Neural crest cell (in vitro differentiated cells): ENCODE results near the gene SDC3. TPM values are rescaled to one million over a fixed set of nuclear protein-coding genes. Genes with fewer than 3 reads are reported as not detected.
A peak's percentile ranks its signal among the peaks of the same experiment; 100 is the strongest.

Experiments used
- DNase-seq: peaks from one replicate; pipeline ENCODE4 v3.0.0; 2021; ENCODE audit warnings: low read depth, mixed read lengths, low spot score
- H3K27ac Mint-ChIP-seq: one replicate; pipeline ENCODE4 v1.8.0; 2021; ENCODE audit warnings: mild to moderate bottlenecking, mixed read lengths; ENCODE audit not compliant: unreplicated experiment
- H3K27me3 Mint-ChIP-seq: 2 replicates; pipeline ENCODE4 v1.8.0; 2021; ENCODE audit warnings: low read depth, mild to moderate bottlenecking, mixed read lengths
- H3K36me3 Mint-ChIP-seq: 2 replicates; pipeline ENCODE4 v1.8.0; 2021; ENCODE audit warnings: low read depth, mild to moderate bottlenecking, mixed read lengths
- H3K4me1 Mint-ChIP-seq: 2 replicates; pipeline ENCODE4 v1.8.0; 2021; ENCODE audit warnings: mixed read lengths
- H3K4me3 Mint-ChIP-seq: one replicate; pipeline ENCODE4 v1.8.0; 2021; ENCODE audit warnings: mild to moderate bottlenecking, mixed read lengths
- H3K9me3 Mint-ChIP-seq: 2 replicates; pipeline ENCODE4 v1.8.0; 2021; ENCODE audit warnings: mixed read lengths
- total RNA-seq: library from RNA; stranded (reverse); gene quantifications from 2 replicates; pipeline ENCODE4 v1.2.1, GENCODE V29; 2021
- TF ChIP-seq, protein P1 (sequence below): fragments of 200-600 bp; sonication (generic); conservative IDR thresholded peaks from 2 replicates; pipeline ENCODE4 v1.5.0; 2021; ENCODE audit warnings: antibody characterized with exemption, mild to moderate bottlenecking

Gene SDC3
- total RNA-seq, 1 donor from 2014 or later = 129 TPM

DNA sequence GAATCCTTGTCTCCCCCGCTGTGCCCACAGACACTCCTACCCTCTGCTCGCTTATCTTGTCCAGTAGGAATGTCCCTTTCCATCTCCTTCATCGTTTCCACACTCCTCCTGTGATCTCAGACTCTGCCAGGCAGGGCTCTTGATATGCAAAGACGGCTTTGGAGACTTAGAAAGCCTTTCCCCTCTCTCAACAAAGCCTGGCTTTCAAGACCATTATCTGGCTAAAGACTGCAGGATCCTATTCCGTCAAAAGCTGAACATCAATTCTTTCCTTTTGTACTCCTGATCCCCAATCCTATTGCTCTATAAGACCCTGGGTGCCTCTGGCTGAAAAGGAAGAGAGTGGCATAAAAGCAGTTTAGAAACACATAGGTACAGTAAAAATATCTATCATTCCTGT lies 63.9 kb downstream of the SDC3 start:
- H3K27ac Mint-ChIP-seq = peak overlapping the region; percentile 94
- DNase-seq = no peak
- H3K4me3 Mint-ChIP-seq = peak overlapping the region; percentile 27
- TF ChIP-seq, protein P1, sequence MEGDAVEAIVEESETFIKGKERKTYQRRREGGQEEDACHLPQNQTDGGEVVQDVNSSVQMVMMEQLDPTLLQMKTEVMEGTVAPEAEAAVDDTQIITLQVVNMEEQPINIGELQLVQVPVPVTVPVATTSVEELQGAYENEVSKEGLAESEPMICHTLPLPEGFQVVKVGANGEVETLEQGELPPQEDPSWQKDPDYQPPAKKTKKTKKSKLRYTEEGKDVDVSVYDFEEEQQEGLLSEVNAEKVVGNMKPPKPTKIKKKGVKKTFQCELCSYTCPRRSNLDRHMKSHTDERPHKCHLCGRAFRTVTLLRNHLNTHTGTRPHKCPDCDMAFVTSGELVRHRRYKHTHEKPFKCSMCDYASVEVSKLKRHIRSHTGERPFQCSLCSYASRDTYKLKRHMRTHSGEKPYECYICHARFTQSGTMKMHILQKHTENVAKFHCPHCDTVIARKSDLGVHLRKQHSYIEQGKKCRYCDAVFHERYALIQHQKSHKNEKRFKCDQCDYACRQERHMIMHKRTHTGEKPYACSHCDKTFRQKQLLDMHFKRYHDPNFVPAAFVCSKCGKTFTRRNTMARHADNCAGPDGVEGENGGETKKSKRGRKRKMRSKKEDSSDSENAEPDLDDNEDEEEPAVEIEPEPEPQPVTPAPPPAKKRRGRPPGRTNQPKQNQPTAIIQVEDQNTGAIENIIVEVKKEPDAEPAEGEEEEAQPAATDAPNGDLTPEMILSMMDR = no peak
- H3K4me1 Mint-ChIP-seq = peaks cover 91% of the 10 kb centered on the region
- H3K36me3 Mint-ChIP-seq = no peaks in the 10 kb centered on the region
- no peaks in the 10 kb centered on the region for H3K9me3 Mint-ChIP-seq
- no peaks in the 10 kb centered on the region for H3K27me3 Mint-ChIP-seq

DNA sequence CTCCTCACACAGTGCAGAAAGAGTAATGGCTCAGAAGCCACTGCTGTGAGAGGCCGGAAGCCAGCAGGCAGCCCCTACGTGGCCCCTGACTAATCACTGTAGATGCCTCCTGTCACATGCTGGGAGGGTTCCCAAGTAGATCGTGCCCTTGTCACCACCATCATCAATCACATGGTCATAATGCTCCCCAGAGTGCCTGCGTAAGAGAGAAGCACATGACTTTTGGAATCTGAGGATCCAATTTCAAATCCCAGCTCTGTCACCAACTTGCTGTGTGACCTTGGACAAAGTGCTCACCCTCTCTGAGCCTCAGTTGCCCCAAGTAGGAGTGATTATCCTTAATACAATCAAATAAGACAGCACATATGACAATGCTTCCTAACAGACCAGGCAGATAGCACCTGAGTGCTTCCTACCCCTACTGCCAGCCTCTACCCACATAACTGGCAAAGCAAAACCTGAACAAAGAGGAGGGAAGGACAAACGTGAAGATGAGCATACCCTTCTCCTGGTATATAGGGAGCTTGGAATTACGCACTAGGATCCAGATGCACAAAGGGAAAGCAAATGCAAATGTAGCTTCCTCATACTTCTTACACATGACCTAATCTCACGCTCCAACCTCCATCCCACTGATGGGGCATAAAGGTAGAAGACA lies 65.7 kb downstream of the SDC3 start:
- H3K27me3 Mint-ChIP-seq = no peaks in the 10 kb centered on the region
- TF ChIP-seq, protein P1 = no peak
- H3K4me1 Mint-ChIP-seq = peaks cover 87% of the 10 kb centered on the region
- no peak for DNase-seq
- H3K27ac Mint-ChIP-seq = no peak overlapping the region
- H3K36me3 Mint-ChIP-seq = no peaks in the 10 kb centered on the region
- no peaks in the 10 kb centered on the region for H3K9me3 Mint-ChIP-seq
- peak overlapping the region; percentile 41 for H3K4me3 Mint-ChIP-seq

DNA sequence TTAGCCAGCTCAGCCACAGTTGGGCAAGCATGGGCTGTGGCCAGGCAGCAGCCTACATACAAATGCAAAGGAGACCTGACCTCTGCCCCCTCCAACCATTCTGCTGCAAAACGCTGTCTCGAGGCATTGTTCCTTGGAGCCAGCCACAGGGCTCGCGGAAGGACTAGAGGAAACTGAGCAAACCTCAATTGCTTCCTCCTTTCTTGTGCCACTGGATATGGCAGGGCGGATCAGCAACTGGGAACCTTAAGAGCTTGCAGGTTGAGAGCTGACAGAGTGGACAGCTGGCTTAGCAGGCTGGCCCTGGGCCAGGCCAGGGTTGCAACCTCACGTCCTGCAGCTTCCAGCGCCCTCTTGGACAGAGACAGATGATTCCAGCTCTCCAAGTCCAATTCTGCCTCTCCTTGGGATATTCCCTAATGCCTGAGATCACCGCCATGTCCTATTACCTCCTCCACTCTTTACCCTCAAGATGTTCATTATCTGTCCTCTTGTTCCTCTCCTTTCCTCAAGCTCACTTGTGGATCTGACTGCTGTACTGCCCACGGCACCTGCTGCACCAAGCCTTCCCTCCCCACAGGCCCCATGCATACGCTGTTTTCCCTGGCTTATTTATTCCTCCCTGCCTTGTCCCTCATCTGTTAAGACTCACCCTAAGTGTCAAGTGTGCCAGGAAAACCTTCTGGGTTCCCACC lies 67.5 kb downstream of the SDC3 start:
- no peaks in the 10 kb centered on the region for H3K36me3 Mint-ChIP-seq
- H3K27ac Mint-ChIP-seq = peak overlapping the region; percentile 85
- peaks cover 3% of the 10 kb centered on the region for H3K9me3 Mint-ChIP-seq
- TF ChIP-seq, protein P1 = no peak
- peaks cover 69% of the 10 kb centered on the region for H3K4me1 Mint-ChIP-seq
- no peaks in the 10 kb centered on the region for H3K27me3 Mint-ChIP-seq
- peak overlapping the region; percentile 6 for H3K4me3 Mint-ChIP-seq
- DNase-seq = peak; percentile 48

DNA sequence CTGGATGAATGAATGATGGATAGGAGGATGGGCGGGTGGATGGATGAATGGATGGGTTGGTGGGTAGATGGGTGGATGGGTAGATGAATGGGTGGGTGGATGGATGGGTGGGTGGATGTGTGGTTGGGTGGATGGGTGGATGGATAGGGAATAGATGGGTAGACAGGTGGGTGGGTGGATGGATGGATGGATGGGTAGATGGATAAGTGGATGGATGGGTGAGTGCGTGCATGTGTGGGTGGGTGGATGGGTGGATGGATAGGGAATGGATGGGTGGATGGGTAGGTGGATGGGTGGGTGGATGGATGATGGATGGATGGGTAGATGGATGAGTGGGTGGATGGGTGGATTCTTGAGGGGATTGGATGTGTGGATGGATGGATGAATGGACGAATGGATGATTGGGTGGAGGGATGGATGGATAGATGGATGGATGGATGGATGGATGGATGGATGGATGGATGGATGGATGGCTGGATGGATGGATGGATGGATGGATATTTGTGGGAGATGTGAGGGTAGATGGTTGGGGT lies 68.7 kb downstream of the SDC3 start:
- Mint-ChIP-seq H3K27ac (no peak overlapping the region), H3K27me3 (no peaks in the 10 kb centered on the region), H3K4me1 (peaks cover 57% of the 10 kb centered on the region), H3K36me3 (no peaks in the 10 kb centered on the region), H3K9me3 (peaks cover 3% of the 10 kb centered on the region), H3K4me3 (no peak overlapping the region)
- TF ChIP-seq, protein P1 = no peak
- DNase-seq = no peak

DNA sequence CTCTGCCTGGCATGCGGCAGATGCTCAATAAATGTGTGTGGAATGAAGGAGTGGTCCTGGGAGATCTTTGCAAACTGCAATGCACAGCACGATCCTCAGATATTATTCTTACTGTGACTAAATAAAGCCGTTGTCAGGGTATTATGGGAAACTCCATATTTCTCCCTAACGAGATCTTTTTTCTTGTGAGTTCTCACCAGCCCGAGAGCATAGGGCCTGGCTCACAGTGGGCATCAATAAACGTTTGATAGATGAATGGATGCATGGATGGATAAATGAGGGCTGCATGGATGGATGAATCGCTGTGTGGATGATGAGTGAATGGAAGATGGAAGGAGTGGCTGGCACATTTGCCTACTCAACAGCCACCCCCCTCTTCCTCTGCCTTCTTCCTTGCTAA lies 69.6 kb downstream of the SDC3 start:
- TF ChIP-seq, protein P1 = no peak
- no peak for DNase-seq
- Mint-ChIP-seq H3K4me3 (no peak overlapping the region), H3K4me1 (peaks cover 49% of the 10 kb centered on the region), H3K36me3 (no peaks in the 10 kb centered on the region), H3K9me3 (peaks cover 3% of the 10 kb centered on the region), H3K27ac (no peak overlapping the region), H3K27me3 (no peaks in the 10 kb centered on the region)
